WTC11 (cell line): ENCODE measurements around the gene GALNT6. TPM values are rescaled to one million over a fixed set of nuclear protein-coding genes. Genes with fewer than 3 reads are reported as not detected.

Experiments used
- ATAC-seq: fragments of 200-7000 bp; cut with Tn5 transposase; 2 replicates; pipeline ENCODE4 v1.10.0; 2021; ENCODE audit warnings: mild to moderate bottlenecking, moderate library complexity
- CTCF ChIA-PET: fragments of 300-600 bp; sonication (Branson Sonifier 250); formaldehyde crosslinking; loops from one replicate; lab custom pipeline; 2021; ENCODE audit warnings: antibody characterized with exemption; lab: Charles Lee
- POLR2A ChIA-PET: fragments of 350-600 bp; sonication (Branson Sonifier 250); formaldehyde crosslinking; loops from one replicate; lab custom pipeline; 2021; ENCODE audit warnings: antibody characterized with exemption; lab: Charles Lee
- DNase-seq: peaks from one replicate; pipeline ENCODE4 v3.0.0; 2021; ENCODE audit warnings: low spot score
- H3K27ac Mint-ChIP-seq: 2 replicates; pipeline ENCODE4 v1.8.0; 2021; ENCODE audit warnings: mixed read lengths
- H3K27me3 Mint-ChIP-seq: 2 replicates; pipeline ENCODE4 v1.8.0; 2021; ENCODE audit warnings: low read depth, mild to moderate bottlenecking, moderate library complexity, mixed read lengths
- H3K36me3 Mint-ChIP-seq: 2 replicates; pipeline ENCODE4 v1.8.0; 2021; ENCODE audit warnings: mixed read lengths
- H3K4me1 Mint-ChIP-seq: 2 replicates; pipeline ENCODE4 v1.8.0; 2022; ENCODE audit warnings: mixed read lengths
- H3K4me3 Mint-ChIP-seq: 2 replicates; pipeline ENCODE4 v1.8.0; 2021; ENCODE audit warnings: mild to moderate bottlenecking, moderate library complexity, mixed read lengths
- H3K9me3 Mint-ChIP-seq: 2 replicates; pipeline ENCODE4 v1.8.0; 2021; ENCODE audit warnings: mixed read lengths
- FOXK1 ChIP-seq: sonication (generic); formaldehyde crosslinking; IDR thresholded peaks from 2 replicates; pipeline ENCODE4 v1.8.0; 2022; ENCODE audit warnings: mild to moderate bottlenecking, moderate library complexity, missing genetic modification reagents
- FOXP1 ChIP-seq: sonication (generic); formaldehyde crosslinking; IDR thresholded peaks from 2 replicates; pipeline ENCODE4 v1.8.0; 2022; ENCODE audit warnings: missing genetic modification reagents, mild to moderate bottlenecking, moderate library complexity, borderline replicate concordance
- GABPB1 ChIP-seq: sonication (generic); formaldehyde crosslinking; IDR thresholded peaks from 2 replicates; pipeline ENCODE4 v1.8.1; 2023; ENCODE audit warnings: mild to moderate bottlenecking, missing genetic modification reagents
- GRHL2 ChIP-seq: fragments of 250-450 bp; sonication (Bioruptor Pico); IDR thresholded peaks from 2 replicates; pipeline ENCODE4 v1.8.0; 2022; ENCODE audit warnings: mild to moderate bottlenecking, moderate library complexity; ENCODE audit not compliant: insufficient replicate concordance, severe bottlenecking
- MXD4 ChIP-seq: fragments of 250-450 bp; sonication (Bioruptor Pico); IDR thresholded peaks from 2 replicates; pipeline ENCODE4 v1.8.0; 2021; ENCODE audit warnings: mild to moderate bottlenecking, moderate library complexity, borderline replicate concordance
- NFATC4 ChIP-seq: fragments of 250-450 bp; sonication (Bioruptor Pico); IDR thresholded peaks from 2 replicates; pipeline ENCODE4 v1.9.0; 2021; ENCODE audit warnings: mild to moderate bottlenecking
- NR1H2 ChIP-seq: sonication (generic); formaldehyde crosslinking; IDR thresholded peaks from 2 replicates; pipeline ENCODE4 v1.9.0; 2021; ENCODE audit warnings: mild to moderate bottlenecking, moderate library complexity, missing genetic modification reagents
- RELA ChIP-seq: sonication (generic); formaldehyde crosslinking; IDR thresholded peaks from 2 replicates; pipeline ENCODE4 v1.8.1; 2022; ENCODE audit warnings: missing genetic modification reagents, mild to moderate bottlenecking, borderline replicate concordance
- ZNF138 ChIP-seq: sonication (generic); formaldehyde crosslinking; conservative IDR thresholded peaks from 2 replicates; pipeline ENCODE4 v1.8.1; 2022; ENCODE audit warnings: mild to moderate bottlenecking, moderate library complexity, missing genetic modification reagents
- ZNF396 ChIP-seq: fragments of 250-450 bp; sonication (Bioruptor Pico); IDR thresholded peaks from 2 replicates; pipeline ENCODE4 v1.8.0; 2021; ENCODE audit warnings: mild to moderate bottlenecking, moderate library complexity, borderline replicate concordance
- ZNF671 ChIP-seq: fragments of 250-450 bp; sonication (Bioruptor Pico); IDR thresholded peaks from 2 replicates; pipeline ENCODE4 v1.8.0; 2021; ENCODE audit warnings: mild to moderate bottlenecking
- total RNA-seq: library from RNA; stranded (reverse); gene quantifications from 3 replicates; pipeline ENCODE4 v1.2.3, GENCODE V29; 2021
- TF ChIP-seq, protein P1 (sequence below): sonication (generic); formaldehyde crosslinking; IDR thresholded peaks from 2 replicates; pipeline ENCODE4 v1.8.1; 2023; ENCODE audit warnings: mild to moderate bottlenecking, missing genetic modification reagents, moderate library complexity
- TF ChIP-seq, protein P2 (sequence below): fragments of 250-450 bp; sonication (Bioruptor Pico); conservative IDR thresholded peaks from 2 replicates; pipeline ENCODE4 v1.9.0; 2021; ENCODE audit warnings: mild to moderate bottlenecking
- TF ChIP-seq, protein P3 (sequence below): sonication (generic); formaldehyde crosslinking; IDR thresholded peaks from 2 replicates; pipeline ENCODE4 v1.8.1; 2022; ENCODE audit warnings: missing genetic modification reagents, borderline replicate concordance
- TF ChIP-seq, protein P4 (sequence below): sonication (generic); formaldehyde crosslinking; IDR thresholded peaks from 2 replicates; pipeline ENCODE4 v1.8.0; 2022; ENCODE audit warnings: mild to moderate bottlenecking, missing genetic modification reagents
- TF ChIP-seq, protein P5 (sequence below): sonication (generic); formaldehyde crosslinking; IDR thresholded peaks from 2 replicates; pipeline ENCODE4 v1.8.1; 2022; ENCODE audit warnings: low read depth, missing genetic modification reagents, borderline replicate concordance
- TF ChIP-seq, protein P6 (sequence below): fragments of 250-450 bp; sonication (Bioruptor Pico); IDR thresholded peaks from 2 replicates; pipeline ENCODE4 v1.9.0; 2021; ENCODE audit warnings: moderate library complexity, mild to moderate bottlenecking, inconsistent platforms, borderline replicate concordance
- TF ChIP-seq, protein P7 (sequence below): sonication (generic); formaldehyde crosslinking; IDR thresholded peaks from 2 replicates; pipeline ENCODE4 v1.8.0; 2022; ENCODE audit warnings: mild to moderate bottlenecking, missing genetic modification reagents
- TF ChIP-seq, protein P8 (sequence below): fragments of 200-600 bp; IDR thresholded peaks from 2 replicates; pipeline ENCODE4 v1.8.0; 2022; ENCODE audit warnings: antibody characterized with exemption
- TF ChIP-seq, protein P9 (sequence below): sonication (generic); formaldehyde crosslinking; IDR thresholded peaks from 2 replicates; pipeline ENCODE4 v1.8.1; 2023; ENCODE audit warnings: mild to moderate bottlenecking, moderate library complexity, missing genetic modification reagents

GALNT6 gene
- total RNA-seq, 1 experiment from 2014 or later = 18.3 TPM

DNA sequence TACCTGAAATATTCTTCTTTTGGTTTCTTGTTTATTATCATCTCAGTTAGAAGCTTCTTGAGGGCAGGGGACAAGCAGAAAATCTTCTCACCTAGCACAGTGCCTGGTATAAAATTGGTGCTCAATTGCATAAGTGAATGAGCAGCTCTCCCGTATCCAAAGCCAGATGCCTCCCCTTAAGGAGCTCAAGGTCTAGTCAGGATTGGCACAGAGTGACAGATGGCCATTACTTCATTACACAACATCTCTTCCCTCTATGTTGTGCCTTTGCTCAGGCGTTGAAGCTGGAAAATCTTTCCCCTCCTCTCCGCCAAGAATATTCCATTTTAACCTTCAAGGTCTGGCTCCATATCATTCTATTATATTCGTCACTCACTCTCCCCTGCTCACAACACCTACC, 37.0 kb upstream of the GALNT6 start:
- DNase-seq (no peak), ATAC-seq (no peak)
- CTCF ChIA-PET = interaction anchor here (1.6 kb wide), 1 partner anchor 104 kb away, joined by 6 read pairs; no protein-coding TSS in a partner anchor
- Mint-ChIP-seq H3K4me1 (peaks cover 26% of the 10 kb centered on the region), H3K27me3 (no peaks in the 10 kb centered on the region), H3K9me3 (peaks cover 7% of the 10 kb centered on the region), H3K4me3 (no peak overlapping the region), H3K36me3 (peaks cover 3% of the 10 kb centered on the region; the same call in 1 of the 2 replicates), H3K27ac (no peak overlapping the region)
- POLR2A ChIA-PET = no interaction called here
- TF ChIP-seq, protein P1, sequence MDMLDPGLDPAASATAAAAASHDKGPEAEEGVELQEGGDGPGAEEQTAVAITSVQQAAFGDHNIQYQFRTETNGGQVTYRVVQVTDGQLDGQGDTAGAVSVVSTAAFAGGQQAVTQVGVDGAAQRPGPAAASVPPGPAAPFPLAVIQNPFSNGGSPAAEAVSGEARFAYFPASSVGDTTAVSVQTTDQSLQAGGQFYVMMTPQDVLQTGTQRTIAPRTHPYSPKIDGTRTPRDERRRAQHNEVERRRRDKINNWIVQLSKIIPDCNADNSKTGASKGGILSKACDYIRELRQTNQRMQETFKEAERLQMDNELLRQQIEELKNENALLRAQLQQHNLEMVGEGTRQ (CRISPR knock-in tag) = no peak
- TF ChIP-seq, protein P2, sequence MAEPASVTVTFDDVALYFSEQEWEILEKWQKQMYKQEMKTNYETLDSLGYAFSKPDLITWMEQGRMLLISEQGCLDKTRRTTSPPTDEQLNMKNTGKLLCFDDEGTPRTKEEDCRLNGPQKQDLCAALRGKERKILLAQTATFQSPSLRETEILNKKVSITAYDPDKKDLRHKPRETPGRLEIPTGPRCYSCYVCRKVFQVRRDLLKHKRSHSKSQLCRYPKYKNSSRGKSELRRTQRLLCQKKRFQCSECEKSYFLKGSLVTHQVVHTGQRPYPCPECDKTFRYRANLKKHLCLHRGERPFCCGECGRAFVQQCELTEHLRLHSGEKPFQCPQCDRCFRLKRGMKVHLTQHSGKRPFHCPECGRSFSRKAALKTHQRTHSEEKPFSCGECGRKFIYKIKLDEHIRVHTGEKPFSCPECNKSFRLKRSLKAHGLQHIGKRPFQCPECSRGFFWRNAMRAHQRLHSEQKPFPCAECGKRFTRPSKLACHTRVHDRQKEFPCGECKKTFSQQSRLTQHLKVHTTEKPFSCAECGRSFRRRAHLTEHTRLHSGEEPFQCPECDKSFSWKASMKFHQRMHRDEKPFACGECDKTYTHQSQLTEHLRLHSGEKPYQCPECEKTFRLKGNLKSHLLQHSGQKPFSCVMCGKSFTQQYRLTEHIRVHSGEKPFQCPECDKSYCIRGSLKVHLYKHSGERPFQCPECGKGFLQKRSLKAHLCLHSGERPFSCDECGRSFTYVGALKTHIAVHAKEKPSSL (CRISPR knock-in tag) = no peak
- TF ChIP-seq RELA = no peak
- no peak for TF ChIP-seq FOXK1 (CRISPR knock-in tag)
- TF ChIP-seq FOXP1 (CRISPR knock-in tag) = no peak
- no peak for TF ChIP-seq ZNF396 (CRISPR knock-in tag)
- no peak for TF ChIP-seq ZNF138 (CRISPR knock-in tag)
- TF ChIP-seq, protein P3, sequence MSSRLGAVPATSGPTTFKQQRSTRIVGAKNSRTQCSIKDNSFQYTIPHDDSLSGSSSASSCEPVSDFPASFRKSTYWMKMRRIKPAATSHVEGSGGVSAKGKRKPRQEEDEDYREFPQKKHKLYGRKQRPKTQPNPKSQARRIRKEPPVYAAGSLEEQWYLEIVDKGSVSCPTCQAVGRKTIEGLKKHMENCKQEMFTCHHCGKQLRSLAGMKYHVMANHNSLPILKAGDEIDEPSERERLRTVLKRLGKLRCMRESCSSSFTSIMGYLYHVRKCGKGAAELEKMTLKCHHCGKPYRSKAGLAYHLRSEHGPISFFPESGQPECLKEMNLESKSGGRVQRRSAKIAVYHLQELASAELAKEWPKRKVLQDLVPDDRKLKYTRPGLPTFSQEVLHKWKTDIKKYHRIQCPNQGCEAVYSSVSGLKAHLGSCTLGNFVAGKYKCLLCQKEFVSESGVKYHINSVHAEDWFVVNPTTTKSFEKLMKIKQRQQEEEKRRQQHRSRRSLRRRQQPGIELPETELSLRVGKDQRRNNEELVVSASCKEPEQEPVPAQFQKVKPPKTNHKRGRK = no peak
- TF ChIP-seq GRHL2 (CRISPR knock-in tag) = no peak
- TF ChIP-seq, protein P4, sequence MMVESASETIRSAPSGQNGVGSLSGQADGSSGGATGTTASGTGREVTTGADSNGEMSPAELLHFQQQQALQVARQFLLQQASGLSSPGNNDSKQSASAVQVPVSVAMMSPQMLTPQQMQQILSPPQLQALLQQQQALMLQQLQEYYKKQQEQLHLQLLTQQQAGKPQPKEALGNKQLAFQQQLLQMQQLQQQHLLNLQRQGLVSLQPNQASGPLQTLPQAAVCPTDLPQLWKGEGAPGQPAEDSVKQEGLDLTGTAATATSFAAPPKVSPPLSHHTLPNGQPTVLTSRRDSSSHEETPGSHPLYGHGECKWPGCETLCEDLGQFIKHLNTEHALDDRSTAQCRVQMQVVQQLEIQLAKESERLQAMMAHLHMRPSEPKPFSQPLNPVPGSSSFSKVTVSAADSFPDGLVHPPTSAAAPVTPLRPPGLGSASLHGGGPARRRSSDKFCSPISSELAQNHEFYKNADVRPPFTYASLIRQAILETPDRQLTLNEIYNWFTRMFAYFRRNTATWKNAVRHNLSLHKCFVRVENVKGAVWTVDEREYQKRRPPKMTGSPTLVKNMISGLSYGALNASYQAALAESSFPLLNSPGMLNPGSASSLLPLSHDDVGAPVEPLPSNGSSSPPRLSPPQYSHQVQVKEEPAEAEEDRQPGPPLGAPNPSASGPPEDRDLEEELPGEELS (CRISPR knock-in tag) = no peak
- no peak for TF ChIP-seq NR1H2 (CRISPR knock-in tag)
- TF ChIP-seq MXD4 (CRISPR knock-in tag) = no peak
- TF ChIP-seq, protein P5, sequence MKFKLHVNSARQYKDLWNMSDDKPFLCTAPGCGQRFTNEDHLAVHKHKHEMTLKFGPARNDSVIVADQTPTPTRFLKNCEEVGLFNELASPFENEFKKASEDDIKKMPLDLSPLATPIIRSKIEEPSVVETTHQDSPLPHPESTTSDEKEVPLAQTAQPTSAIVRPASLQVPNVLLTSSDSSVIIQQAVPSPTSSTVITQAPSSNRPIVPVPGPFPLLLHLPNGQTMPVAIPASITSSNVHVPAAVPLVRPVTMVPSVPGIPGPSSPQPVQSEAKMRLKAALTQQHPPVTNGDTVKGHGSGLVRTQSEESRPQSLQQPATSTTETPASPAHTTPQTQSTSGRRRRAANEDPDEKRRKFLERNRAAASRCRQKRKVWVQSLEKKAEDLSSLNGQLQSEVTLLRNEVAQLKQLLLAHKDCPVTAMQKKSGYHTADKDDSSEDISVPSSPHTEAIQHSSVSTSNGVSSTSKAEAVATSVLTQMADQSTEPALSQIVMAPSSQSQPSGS (CRISPR knock-in tag) = no peak

DNA sequence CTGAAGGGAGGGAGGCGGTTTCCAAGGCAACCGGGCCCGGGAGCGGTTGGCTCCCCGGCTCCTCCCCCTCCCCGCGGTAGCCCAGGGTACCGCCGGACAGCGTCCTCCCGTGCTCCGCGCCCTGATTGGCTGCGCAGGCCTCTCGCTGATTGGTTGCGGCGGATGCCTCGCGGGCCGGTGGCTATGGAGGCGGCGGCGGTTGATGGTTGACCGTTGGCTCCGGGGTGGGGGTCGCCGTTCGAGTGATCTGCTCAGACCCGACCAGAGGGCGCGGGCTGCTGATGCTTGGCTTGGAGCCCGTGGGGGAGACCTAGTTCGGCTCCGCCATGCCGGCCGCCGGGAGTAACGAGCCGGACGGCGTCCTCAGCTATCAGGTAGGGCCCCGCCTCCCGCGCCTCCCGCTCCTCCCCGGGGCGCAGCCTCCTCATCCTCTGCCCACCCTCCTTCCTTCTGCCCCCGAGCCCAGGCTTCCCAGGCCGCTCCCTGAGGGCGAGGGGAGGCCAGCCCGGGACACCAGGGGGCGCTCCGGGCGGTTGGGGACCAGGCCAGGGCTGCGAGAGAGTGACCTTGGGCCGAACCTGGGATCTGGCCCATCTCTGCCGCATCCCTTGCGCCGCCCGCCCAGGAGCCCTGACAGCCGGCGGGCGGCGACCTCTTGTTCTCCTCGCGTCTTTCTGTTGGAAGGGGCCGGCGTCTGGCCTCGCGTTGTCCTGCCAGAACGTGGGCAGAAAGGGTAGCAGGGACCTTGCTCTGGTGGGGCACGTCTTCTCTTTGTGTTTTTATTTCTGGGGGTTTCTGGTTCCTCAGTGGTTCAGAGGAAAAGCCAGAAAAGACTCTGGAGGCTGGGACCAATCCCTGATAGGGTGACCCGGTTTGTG, 33.7 kb upstream of the GALNT6 start, which contains the start of gene SLC4A8:
TSS of gene SLC4A8 (plus strand) at position 170 of the 878 bp plus-strand sequence. CDS start at position 327, 157 bp downstream.
- ATAC-seq (peak; percentile 92), DNase-seq (peak; percentile 99)
- H3K4me3 Mint-ChIP-seq = peak within 1 kb of the TSS; percentile 77
- H3K9me3 Mint-ChIP-seq = no peaks in the 10 kb centered on the region
- no peaks in the 10 kb centered on the region for H3K36me3 Mint-ChIP-seq
- ChIA-PET CTCF (interaction anchor here (0.6 to 3.2 kb wide), 18 partner anchors 8 to 599 kb away, joined by 3 to 20 read pairs (median 4); partner anchors contain the start of genes ANKRD33 and GALNT6), POLR2A (no interaction called here)
- no peaks in the 10 kb centered on the region for H3K27me3 Mint-ChIP-seq
- H3K4me1 Mint-ChIP-seq = peaks cover 38% of the 10 kb centered on the region
- H3K27ac Mint-ChIP-seq = no peak within 1 kb of the TSS
- TF ChIP-seq ZNF671 (CRISPR knock-in tag) (no peak), GABPB1 (CRISPR knock-in tag) (no peak), NFATC4 (CRISPR knock-in tag) (no peak)
- TF ChIP-seq, protein P6, sequence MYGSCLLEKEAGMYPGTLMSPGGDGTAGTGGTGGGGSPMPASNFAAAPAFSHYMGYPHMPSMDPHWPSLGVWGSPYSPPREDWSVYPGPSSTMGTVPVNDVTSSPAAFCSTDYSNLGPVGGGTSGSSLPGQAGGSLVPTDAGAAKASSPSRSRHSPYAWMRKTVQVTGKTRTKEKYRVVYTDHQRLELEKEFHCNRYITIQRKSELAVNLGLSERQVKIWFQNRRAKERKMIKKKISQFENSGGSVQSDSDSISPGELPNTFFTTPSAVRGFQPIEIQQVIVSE (CRISPR knock-in tag) = no peak
- TF ChIP-seq, protein P7, sequence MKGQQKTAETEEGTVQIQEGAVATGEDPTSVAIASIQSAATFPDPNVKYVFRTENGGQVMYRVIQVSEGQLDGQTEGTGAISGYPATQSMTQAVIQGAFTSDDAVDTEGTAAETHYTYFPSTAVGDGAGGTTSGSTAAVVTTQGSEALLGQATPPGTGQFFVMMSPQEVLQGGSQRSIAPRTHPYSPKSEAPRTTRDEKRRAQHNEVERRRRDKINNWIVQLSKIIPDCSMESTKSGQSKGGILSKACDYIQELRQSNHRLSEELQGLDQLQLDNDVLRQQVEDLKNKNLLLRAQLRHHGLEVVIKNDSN (CRISPR knock-in tag) = no peak
- TF ChIP-seq, protein P8, sequence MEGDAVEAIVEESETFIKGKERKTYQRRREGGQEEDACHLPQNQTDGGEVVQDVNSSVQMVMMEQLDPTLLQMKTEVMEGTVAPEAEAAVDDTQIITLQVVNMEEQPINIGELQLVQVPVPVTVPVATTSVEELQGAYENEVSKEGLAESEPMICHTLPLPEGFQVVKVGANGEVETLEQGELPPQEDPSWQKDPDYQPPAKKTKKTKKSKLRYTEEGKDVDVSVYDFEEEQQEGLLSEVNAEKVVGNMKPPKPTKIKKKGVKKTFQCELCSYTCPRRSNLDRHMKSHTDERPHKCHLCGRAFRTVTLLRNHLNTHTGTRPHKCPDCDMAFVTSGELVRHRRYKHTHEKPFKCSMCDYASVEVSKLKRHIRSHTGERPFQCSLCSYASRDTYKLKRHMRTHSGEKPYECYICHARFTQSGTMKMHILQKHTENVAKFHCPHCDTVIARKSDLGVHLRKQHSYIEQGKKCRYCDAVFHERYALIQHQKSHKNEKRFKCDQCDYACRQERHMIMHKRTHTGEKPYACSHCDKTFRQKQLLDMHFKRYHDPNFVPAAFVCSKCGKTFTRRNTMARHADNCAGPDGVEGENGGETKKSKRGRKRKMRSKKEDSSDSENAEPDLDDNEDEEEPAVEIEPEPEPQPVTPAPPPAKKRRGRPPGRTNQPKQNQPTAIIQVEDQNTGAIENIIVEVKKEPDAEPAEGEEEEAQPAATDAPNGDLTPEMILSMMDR = peak; percentile 62
- TF ChIP-seq, protein P9, sequence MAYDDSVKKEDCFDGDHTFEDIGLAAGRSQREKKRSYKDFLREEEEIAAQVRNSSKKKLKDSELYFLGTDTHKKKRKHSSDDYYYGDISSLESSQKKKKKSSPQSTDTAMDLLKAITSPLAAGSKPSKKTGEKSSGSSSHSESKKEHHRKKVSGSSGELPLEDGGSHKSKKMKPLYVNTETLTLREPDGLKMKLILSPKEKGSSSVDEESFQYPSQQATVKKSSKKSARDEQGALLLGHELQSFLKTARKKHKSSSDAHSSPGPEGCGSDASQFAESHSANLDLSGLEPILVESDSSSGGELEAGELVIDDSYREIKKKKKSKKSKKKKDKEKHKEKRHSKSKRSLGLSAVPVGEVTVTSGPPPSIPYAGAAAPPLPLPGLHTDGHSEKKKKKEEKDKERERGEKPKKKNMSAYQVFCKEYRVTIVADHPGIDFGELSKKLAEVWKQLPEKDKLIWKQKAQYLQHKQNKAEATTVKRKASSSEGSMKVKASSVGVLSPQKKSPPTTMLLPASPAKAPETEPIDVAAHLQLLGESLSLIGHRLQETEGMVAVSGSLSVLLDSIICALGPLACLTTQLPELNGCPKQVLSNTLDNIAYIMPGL (CRISPR knock-in tag) = peak; percentile 87
